HG03097 (cell line): ENCODE data around the gene PLRG1.
"Not testable (repeated sequence)": the region's sequence is repeated elsewhere in the genome, so short reads cannot be mapped to it uniquely, and the experiment has no call there.

ENCODE experiments used
- ATAC-seq: cut with Tn5 transposase; IDR thresholded peaks from one replicate; pipeline ENCODE4 v1.9.1; 2021; ENCODE audit not compliant: unreplicated experiment, low FRiP score

Gene PLRG1

DNA sequence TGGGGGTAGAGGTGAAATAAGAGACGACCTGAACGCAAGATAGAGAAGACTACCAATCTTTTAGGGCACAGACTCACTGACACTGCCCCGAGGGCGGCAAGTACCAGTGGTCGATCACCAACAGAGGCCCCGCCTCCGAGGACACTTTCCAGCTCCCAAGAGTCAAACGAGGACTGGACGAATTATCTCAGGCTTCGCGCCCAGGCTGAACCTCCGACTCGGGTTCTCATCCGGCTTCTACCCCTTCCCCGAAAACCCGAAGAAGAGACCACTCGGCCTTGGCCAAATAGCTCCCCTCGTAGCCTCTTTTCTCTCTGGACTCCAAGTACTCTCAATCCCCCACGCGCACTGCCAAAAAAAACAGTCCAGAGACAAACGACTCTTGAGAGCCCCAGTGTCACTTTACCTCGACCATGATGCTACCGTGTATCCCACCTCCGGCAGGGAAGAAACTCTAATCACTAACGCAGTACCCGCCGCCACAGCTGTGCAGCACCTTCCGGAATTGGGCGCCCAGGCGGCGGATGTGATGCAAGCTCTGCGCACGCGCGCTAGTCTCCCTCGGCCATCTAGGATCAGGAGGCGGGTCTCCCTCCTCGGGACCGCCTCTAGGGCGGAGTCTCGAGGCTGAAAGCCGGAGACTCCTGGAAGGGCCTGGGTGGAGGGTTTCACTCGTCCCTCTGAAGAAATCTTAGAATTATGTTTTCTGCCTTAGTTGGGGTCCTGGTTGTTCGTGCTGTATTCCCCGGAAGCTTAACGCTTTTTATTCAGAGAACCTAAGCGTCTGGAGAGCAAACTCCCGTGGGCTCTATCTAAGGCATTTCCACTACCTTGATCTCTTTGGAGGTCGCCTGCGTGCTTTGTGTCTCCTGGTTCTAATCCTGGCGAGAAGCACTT lies at the start of gene PLRG1:
PLRG1 (minus strand) TSS at position 507 of the 897 bp plus-strand sequence; CDS start at position 415, 92 bp downstream.
- peak; percentile 98 for ATAC-seq

DNA sequence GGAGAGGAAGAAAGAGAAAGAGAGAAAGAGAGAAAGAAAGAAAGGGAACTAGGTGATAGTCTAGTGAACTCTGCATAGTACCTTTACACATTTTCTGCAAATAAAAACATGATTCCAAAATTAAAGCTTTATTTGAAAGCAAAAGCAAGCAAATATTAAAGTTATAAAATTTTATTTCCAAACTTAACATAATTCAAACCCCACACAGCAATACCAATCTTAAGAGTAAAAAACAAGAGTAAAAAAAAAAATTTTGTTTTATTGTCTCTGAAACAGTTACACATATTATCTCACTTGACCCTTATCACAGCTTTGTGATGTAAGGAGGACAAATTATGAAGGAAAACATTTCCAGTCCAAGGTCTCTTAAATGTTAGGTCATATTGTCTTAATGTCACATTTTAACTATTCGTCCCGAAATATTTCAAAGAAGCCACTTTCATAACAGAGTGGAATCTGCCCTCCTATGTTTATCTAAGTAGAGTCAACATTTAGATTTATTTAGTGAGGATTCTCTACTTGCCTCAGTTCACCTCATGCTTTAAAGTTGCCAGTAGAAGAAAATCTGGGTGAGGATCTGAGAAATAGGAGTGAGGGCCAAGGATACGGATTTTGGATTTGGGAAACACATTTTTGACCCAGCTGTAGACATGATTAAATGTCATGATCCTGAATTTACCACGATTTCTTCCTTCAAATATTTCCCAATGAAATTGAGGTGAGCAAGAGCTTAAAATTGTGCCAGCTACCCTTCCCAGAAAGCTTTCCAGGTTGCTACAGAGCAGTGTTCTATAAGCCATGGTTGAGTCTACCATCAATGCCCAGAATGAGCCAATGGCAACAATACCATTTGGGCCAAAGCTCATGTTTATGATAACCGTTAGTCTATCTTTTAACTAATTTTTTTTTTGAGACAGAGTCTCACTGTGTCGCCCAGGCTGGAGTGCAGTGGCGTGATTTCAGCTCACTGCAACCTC lies 47.9 kb upstream of the PLRG1 start:
- ATAC-seq = no peak

DNA sequence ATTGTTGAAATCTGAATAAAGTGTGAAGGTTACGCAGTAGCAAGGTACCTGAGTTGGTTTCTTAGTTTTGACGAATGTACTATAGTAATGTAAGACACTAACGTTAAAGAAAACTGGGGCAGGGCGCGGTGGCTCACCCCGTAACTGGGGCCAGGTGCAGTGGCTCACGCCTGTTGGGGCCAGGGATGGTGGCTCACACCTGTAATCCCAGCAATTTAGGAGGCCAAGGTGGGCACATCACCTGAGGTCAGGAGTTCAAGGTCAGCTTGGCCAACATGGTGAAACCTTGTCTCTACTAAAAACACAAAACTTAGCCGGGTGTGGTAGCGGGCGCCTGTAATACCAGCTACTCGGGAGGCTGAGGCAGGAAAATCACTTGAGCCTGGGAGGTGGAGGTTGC lies 47.1 kb upstream of the PLRG1 start:
- not testable (repeated sequence) for ATAC-seq

DNA sequence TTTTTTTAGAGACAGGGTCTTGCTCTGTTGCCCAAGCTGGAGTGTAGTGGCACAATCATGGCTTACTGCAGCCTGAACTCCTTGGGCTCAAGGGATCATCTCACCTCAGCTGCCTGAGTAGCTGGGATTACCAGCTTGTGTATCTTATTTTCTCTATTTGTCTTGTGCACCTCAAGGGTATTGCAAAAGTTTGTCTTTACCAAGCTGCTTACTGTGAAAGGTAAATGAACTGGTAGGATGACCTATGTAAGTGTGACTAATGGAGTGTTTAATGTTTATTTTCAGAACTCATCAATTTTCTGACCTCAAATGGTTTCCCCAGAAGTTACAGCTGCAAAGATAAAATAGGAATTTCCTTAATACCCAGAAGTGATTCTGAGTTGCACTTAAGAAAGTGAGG lies 45.6 kb upstream of the PLRG1 start:
- no peak for ATAC-seq

DNA sequence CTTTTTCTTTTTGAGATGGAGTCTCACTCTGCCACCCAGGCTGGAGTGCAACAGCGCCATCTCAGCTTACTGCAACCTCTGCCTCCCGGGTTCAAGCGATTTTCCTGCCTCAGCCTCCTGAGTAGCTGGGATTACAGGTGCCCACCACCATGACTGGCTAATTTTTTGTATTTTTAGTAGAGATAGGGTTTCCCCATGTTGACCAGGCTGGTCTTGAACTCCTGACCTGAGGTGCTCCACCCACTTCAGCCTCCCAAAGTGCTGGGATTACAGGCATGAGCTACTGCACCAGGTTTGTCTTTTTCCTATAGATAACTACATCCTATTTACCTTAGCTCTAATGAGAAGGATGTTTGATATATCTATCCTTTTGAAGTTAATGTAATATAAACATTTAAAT lies 44.1 kb upstream of the PLRG1 start:
- ATAC-seq = not testable (repeated sequence)

DNA sequence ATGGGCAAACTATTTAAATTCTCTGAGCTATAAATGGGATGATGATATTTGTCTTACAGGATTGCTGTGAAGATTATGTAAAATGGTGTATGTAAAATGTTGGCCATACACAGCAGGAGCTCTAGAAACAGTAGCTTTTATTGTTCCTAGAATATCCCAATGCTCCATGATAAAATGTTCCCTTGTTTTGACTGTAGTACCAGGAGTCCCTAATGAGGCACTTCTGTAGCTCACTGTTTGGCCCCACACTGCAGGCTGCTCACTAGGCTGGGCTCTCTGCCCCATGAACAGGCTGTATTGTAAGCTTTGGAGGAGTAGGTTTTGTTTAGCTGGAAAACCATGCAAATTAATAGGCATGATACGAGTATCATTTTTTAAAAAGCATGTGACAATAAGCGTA lies 43.7 kb upstream of the PLRG1 start:
- no peak for ATAC-seq

DNA sequence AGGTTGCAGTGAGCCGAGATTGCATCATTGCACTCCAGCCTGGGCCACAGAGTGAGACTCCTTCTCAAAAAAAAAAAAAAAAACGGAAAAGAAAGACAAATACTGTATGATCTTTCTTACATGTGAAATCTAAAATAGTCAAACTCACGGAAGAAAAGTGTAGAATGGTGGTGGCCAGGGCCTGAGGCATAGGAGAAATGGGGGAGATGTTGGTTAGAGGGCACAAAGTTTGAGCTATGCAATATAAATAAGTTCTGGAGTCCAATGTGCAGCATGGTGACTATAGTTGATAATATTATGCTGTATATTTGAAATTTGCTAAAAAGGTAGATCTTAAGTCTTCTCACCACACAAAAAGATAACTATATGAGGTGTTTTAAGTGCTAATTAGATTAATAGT lies 41.7 kb upstream of the PLRG1 start:
- ATAC-seq = no peak

DNA sequence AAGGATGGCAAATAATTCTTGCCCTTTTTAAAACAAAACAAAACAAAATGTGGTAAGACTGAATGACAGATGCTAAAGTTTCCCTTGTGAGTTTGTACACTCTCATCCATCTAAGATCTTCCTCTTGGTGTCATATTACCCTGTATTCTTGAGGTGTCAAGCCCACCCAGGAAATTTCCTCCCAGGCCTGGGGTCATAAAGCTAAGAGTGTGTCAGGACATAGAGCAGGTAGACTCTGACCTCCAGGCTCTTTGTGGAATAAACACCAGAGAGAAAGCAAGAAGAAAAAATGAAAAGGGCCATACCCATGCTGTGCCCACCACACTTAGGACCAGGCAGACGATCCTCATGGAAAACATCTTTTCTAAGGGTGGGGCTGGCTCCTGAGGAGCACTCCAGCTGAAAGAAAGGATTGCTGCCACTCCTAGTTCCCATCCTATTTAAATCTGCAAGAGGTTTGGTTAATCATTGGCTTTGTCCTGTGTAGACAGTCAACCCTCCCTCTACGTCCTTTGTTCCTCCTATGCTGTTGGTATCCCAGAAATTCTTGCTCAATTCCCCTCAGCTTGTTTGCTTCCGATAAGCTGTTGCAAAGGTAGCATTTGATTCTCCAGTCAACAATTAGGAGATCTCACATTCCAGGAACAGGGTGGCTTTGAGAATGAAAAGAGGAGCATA lies 40.3 kb upstream of the PLRG1 start, which contains the start of gene FGA:
FGA (minus strand) TSS at position 414 of the 678 bp plus-strand sequence; CDS start at position 359, 55 bp downstream.
- no peak for ATAC-seq

DNA sequence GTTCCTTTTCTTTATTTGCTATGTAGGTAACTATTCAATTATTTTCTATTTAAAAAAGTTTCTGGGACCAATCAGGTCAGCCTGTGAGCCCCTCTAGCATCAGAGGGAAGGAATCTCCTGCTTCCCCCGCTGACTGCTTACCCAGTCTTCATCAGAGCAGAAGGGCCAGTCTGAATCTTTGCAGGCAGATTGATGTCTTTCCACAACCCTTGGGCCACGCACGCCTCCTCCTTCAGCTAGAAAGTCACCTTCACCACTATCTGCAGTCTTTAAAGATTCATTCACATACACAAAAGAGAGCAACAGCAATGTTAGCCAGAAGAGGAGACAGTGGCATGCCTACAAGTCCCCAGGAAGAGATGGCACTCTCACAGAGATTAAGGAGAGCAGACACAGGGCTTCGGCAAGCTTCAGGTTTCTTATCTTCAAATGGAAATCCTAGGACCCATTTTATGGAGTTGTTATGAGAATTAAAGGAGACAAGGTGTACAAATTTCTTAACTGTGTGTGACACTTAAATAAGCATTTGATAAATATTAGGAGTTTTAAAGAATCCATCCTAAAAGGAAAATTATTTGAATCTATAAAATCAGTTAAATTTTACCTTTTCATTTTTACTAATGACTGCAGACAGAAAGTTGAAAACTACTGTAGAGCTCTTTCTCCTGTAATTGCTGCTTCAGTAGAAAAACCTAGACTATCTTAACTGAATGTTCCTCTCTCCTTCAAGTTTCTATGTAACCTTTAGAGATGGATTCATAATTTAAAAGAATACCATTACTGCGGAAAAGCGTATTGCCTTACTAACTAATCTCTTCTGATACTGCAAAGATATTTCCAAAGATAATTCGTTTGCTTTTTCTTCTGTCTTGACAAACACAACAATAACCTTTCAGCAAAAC lies 39.3 kb upstream of the PLRG1 start:
- no peak for ATAC-seq

DNA sequence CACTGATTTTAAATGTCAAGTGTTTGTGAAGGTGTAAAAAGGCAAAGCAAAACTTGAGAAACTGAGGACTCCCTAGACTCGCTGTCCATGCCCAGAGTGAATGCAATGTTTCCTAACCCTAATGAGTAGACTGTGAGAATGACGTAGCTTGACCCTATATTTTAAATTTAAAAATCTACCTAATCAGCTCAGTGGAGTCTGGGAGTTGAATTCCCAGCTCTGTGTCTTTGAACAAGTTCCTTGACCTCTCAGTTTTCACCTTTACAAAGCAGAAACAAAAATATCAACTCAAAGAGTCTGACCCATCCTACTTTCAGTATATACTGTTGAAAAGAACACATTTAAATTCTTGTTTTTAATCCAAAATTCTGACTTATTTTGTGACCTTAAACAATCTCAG lies 38.0 kb upstream of the PLRG1 start:
- no peak for ATAC-seq

DNA sequence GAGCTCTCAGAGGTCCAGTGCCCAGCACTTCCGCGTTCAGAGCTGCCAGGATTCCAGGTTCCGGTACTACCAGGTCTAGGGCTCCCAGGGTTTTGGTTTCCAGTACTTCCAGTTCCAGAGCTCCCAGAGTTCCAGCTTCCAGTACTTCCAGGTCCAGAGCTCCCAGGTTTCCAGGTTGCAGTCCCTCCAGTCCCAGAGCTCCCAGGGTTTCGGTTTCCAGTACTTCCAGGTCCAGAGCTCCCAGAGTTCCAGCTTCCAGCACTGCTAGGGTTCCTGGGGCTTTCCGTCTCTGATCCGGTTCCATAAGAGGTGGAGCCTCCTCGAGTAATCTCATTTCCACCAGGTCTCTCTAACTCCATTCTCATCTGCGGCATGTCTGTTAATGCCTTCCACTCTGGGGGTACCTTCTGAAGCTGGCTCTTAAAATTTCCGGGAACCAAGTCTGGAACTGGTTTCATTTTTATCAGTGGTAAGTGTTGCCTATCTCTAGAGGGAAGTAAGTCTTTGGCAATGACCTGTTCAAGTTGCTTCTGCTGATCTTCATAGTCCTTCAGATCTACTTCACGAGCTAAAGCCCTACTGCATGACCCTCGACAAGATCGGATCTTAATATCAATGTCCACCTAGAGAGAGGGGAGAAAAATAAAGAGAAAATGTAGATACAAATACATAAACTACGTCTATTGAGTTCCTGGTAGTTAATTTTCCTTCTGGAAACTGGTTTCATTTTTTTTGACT lies 36.3 kb upstream of the PLRG1 start:
- no peak for ATAC-seq

DNA sequence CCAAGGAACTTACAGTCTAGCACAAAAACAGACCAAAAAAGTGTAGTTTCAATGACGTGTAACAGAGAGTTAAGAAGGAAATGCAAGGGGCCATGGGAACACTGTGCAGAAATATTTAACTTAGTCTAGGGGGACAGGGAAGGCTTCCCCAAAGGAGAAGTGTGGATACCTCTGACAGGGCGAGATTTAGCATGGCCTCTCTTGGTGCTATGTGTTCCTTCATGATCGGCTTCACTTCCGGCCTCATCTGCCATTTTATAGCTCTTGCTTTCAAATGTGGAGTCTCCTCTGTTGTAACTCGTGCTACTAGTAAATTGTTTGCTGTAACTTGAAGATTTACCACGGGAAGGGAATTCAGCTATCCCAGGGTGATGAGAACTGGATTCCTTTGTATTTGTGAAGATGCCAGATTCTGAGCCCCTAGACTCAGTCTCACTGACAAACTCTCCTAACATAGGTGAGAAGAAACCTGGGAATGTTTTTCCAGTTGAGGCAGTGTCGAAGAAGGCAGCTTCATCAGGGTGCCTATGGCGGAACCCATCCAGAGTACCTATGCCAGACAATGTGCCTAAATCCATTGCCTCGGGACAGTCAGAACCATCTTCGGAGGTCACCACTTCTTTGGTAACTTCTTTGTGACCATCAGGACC lies 35.3 kb upstream of the PLRG1 start:
- no peak for ATAC-seq

DNA sequence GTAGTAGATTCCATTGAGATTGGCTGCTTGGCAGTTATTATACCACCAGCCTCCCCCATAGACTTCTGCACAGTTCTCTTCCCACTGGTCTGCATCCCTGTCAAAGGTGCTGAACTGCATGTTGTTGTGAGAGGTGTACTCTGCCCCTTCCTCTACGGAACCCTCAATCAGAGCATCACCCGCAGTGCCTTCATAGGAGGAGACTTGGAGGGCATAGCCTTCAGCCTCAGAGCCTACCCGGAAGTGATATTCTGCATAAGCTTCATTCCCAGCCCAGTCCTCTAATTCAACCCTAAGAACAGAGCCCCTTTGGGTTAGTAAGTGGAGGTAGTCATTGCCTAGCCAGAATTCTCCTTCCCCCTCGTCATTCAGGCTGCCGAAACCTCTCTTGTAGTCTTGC lies 34.1 kb upstream of the PLRG1 start:
- no peak for ATAC-seq

DNA sequence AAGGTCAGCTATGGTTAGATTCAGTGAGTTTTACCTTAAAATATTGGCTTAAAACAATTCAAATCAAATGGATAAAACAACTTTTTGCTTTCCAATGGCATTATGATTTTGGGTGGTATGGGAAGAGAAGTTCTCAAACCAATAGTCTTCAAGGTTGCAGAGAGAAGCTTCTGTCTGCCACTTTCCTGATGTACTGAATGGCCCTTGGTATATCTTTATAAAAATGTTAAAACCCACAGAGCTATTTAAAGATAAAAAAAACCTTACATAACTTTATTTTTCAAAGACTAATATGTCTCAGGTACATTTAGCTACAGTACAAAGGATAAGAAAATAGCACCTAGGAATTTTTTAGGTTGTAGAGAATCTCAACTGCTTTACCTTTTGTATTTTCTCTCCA lies 33.5 kb upstream of the PLRG1 start:
- no peak for ATAC-seq

DNA sequence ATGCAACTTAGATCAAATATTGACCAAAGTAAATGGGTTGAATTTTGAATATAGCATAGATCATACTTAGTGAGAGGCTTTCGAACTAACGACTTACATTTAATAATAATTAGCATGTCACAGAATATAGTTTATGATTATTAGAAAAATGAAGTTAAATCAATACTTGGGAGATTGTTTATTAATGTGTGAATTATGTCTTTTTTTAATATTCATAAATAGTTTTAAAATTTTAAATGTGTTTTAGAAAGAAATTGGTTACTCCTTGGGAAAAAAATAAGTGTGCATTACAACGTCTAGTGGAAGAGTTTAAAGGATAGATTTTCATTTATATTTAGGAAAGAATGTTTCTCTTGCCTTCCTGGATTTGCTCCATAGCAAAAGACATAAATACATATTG lies 33.0 kb upstream of the PLRG1 start:
- no peak for ATAC-seq

DNA sequence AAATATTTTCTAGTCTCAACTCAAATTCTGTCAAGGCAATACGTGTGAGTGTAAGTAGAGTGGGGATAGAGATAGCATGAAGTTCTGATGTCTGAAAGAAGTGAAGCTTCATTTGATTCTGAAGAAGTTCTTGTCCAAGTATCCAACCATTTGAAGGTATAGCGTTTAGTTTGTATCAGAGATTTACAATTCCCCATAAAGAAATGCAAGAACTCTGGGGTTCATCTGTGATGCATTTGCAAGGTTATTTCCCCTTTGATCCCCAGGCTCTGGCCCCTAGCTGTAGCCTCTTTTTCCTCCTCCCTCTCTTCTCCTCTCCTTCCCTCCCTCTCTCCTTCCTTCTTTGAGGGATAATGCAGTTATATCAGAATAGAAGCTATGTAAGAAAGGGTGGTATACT lies 32.5 kb upstream of the PLRG1 start:
- no peak for ATAC-seq

DNA sequence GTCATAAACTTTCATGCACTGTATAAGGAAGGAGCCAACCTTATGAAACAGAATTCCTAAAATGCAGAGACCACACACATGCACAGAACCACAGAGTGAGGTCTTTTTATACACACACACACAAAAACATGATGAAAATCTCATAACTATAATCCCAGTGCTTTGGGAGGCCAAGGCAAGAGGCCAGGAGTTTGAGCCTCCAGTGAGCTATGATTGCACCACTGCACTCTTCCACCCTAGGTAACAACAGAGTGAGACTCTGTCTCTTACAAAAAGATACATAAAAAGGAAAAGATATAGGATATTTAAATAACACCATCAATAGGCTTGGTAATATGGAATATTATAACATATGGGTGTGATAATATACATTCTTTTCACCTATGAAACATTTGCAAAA lies 29.7 kb upstream of the PLRG1 start:
- ATAC-seq = no peak

DNA sequence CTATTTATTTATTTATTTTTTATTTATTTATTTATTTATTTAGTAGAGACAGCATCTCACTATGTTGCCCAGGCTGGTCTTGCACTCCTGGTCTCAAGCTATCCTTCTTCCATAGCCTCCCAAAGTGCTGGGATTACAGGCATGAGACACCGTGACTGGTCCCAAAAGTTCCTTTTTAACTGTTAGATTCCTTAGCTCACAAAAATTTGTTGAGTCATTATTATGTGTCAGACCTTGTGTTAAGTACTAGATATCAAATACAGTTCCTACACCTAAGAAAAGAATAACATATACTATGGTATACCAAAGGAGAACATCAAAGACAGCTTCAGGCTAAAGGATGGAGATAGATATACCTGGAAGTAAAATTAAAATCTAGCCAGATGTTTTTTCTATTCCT lies 28.7 kb upstream of the PLRG1 start:
- ATAC-seq = no peak

DNA sequence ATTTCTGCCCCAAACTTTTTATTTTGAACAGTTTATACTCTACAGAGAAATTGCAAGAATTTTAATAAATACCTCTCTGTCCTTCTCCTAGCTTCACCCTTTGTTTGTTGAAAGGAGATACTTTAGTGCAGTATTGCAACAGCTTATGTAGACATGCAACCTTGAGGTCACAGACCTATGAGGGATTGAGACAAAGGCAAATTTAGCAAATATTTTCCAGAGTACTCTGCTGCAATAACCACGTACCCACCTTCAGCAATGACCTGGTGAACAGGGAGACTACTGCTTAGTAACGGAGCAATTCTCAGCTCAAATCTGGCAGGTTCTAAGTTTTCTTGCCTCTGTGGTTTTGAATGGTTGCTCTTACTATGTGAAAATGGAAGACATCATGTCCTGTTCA lies 27.1 kb upstream of the PLRG1 start:
- ATAC-seq = no peak
